HCT116 (cell line): ENCODE measurements around the gene AP1G1. TPM values are rescaled to one million over a fixed set of nuclear protein-coding genes. Genes with fewer than 3 reads are reported as not detected.

Experiments
- ATAC-seq: fragments of 200-7000 bp; cut with Tn5 transposase; 2 replicates; pipeline ENCODE4 v1.9.1; 2020; ENCODE audit warnings: mild to moderate bottlenecking, moderate library complexity
- BruUV-seq: library from RNA; stranded (reverse); fragments of 400-500 nt; replicated peaks from 2 replicates; lab custom pipeline; 2021; lab: Mats Ljungman, UMichigan
- CTCF ChIA-PET: fragments of 300-600 bp; sonication (Branson Sonifier 250); formaldehyde crosslinking; loops from one replicate; lab custom pipeline; 2021; ENCODE audit warnings: antibody characterized with exemption; lab: Charles Lee
- POLR2A ChIA-PET: fragments of 300-600, 350-600 bp; sonication (Branson Sonifier 250); formaldehyde crosslinking; loops from one replicate; lab custom pipeline; 2021; ENCODE audit warnings: antibody characterized with exemption; lab: Charles Lee
- RAD21 ChIA-PET, 2 experiments: fragments of 300-600 bp; sonication (Branson Sonifier 250); formaldehyde crosslinking; loops; one replicate each; lab custom pipeline; 2023; ENCODE audit warnings: low total read pairs in 2 of 2; ENCODE audit not compliant: uncharacterized antibody in 2 of 2, unreplicated experiment in 2 of 2, low non-redundant PET in 1 of 2; lab: Charles Lee
- DNase-seq: peaks from one replicate; pipeline ENCODE4 v3.0.0-alpha.2; 2010; ENCODE audit warnings: low read depth, low spot score
- H2AFZ ChIP-seq: fragments of 200-600 bp; shearing (Covaris generic), sonication (generic); 2 replicates; pipeline ENCODE4 v1.6.1; 2017; ENCODE audit warnings: low read depth, mixed run types, mixed read lengths, antibody characterized with exemption, low read length; ENCODE audit not compliant: poor library complexity, severe bottlenecking
- H3K27ac ChIP-seq: 2 replicates; pipeline ENCODE4 v1.5.1; 2012; ENCODE audit warnings: low read depth, low read length
- H3K27me3 ChIP-seq: fragments of 200-600 bp; sonication (generic); 2 replicates; pipeline ENCODE4 v1.6.1; 2016; ENCODE audit warnings: mixed run types, low read length, mixed read lengths; ENCODE audit not compliant: insufficient read depth
- H3K36me3 ChIP-seq, 2 experiments: fragments of 200-500 bp in 1 of 2; fragments of 200-600 bp in 1 of 2; sonication (Bioruptor generic) in 1 of 2; sonication (generic) in 1 of 2; 2 replicates each; pipeline versions ENCODE4 v1.5.1 to v1.6.1; 2014 to 2016; ENCODE audit warnings: low read length in 2 of 2, inconsistent platforms in 1 of 2, mixed read lengths in 1 of 2, mixed run types in 1 of 2; ENCODE audit not compliant: insufficient read depth in 2 of 2, control insufficient read depth in 1 of 2
- H3K4me1 ChIP-seq, 2 experiments: fragments of 200-600 bp in 1 of 2; sonication (generic) in 1 of 2; 2 replicates each; pipeline versions ENCODE4 v1.5.1 to v1.6.1; 2012 to 2017; ENCODE audit warnings: low read length in 2 of 2, inconsistent platforms in 1 of 2, mild to moderate bottlenecking in 1 of 2, mixed read lengths in 1 of 2, mixed run types in 1 of 2, moderate library complexity in 1 of 2; ENCODE audit not compliant: insufficient read depth in 2 of 2, control insufficient read depth in 1 of 2
- H3K4me2 ChIP-seq: fragments of 200-600 bp; sonication (generic); 2 replicates; pipeline ENCODE4 v1.6.1; 2017; ENCODE audit warnings: mixed run types, low read length, mixed read lengths
- H3K4me3 ChIP-seq, 2 experiments: fragments of 200-600 bp in 1 of 2; sonication (generic) in 1 of 2; replicated peaks in 1 of 2; 2 replicates each; pipeline ENCODE4 v1.5.1; 2011 to 2016; ENCODE audit warnings: low read length in 2 of 2, control low read depth in 1 of 2, low read depth in 1 of 2, mild to moderate bottlenecking in 1 of 2, mixed read lengths in 1 of 2, mixed run types in 1 of 2
- H3K79me2 ChIP-seq: fragments of 200-600 bp; sonication (generic); 2 replicates; pipeline ENCODE4 v1.6.1; 2017; ENCODE audit warnings: mild to moderate bottlenecking, mixed run types, low read length, moderate library complexity, mixed read lengths; ENCODE audit not compliant: insufficient read depth
- H3K9ac ChIP-seq: fragments of 200-600 bp; sonication (generic); 2 replicates; pipeline ENCODE4 v1.6.1; 2016; ENCODE audit warnings: low read length, mixed read lengths
- H3K9me2 ChIP-seq: fragments of 200-600 bp; sonication (generic), shearing (Covaris generic); 2 replicates; pipeline ENCODE4 v1.6.1; 2017; ENCODE audit warnings: mixed run types, mild to moderate bottlenecking, moderate library complexity; ENCODE audit not compliant: insufficient read depth
- H3K9me3 ChIP-seq, 2 experiments: fragments of 200-500 bp in 1 of 2; fragments of 200-600 bp in 1 of 2; sonication (Bioruptor generic) in 1 of 2; sonication (generic) in 1 of 2; 2 replicates each; pipeline ENCODE4 v1.6.1; 2014 to 2017; ENCODE audit warnings: low read length in 2 of 2, mixed read lengths in 2 of 2, inconsistent platforms in 1 of 2, low read depth in 1 of 2, mild to moderate bottlenecking in 1 of 2, mixed run types in 1 of 2, moderate library complexity in 1 of 2; ENCODE audit not compliant: control insufficient read depth in 1 of 2, insufficient read depth in 1 of 2
- H4K20me1 ChIP-seq: fragments of 200-600 bp; sonication (generic), shearing (Covaris generic); 2 replicates; pipeline ENCODE4 v1.6.1; 2017; ENCODE audit warnings: mixed run types, mild to moderate bottlenecking, moderate library complexity; ENCODE audit not compliant: insufficient read depth
- ATF3 ChIP-seq: IDR thresholded peaks from 2 replicates; pipeline ENCODE4 v1.6.1; 2012
- CBX3 ChIP-seq: IDR thresholded peaks from 2 replicates; pipeline ENCODE4 v1.6.1; 2012; ENCODE audit warnings: low read depth
- CEBPB ChIP-seq: IDR thresholded peaks from 2 replicates; pipeline ENCODE4 v1.6.1; 2012; ENCODE audit warnings: low read depth
- CTCF ChIP-seq, 3 experiments: fragments of 200-600 bp in 1 of 3; sonication (generic) in 1 of 3; IDR thresholded peaks in 2 of 3; conservative IDR thresholded peaks in 1 of 3; 2 replicates each; pipeline ENCODE4 v1.5.1; 2012 to 2017; ENCODE audit warnings: low read depth in 2 of 3, low read length in 2 of 3, antibody characterized with exemption in 1 of 3, borderline replicate concordance in 1 of 3, control low read depth in 1 of 3, mild to moderate bottlenecking in 1 of 3, mixed read lengths in 1 of 3, mixed run types in 1 of 3, moderate library complexity in 1 of 3; ENCODE audit not compliant: insufficient read depth in 1 of 3
- EZH2 ChIP-seq: fragments of 200-600 bp; sonication (generic); IDR thresholded peaks from 2 replicates; pipeline ENCODE4 v1.6.1; 2017; ENCODE audit warnings: antibody characterized with exemption, mixed run types
- FOSL1 ChIP-seq: IDR thresholded peaks from 2 replicates; pipeline ENCODE4 v1.6.1; 2012; ENCODE audit warnings: low read depth
- JUND ChIP-seq: IDR thresholded peaks from 2 replicates; pipeline ENCODE4 v1.6.1; 2012
- MAX ChIP-seq: IDR thresholded peaks from 2 replicates; pipeline ENCODE4 v1.6.1; 2012
- POLR2A ChIP-seq: IDR thresholded peaks from 2 replicates; pipeline ENCODE4 v1.7.0; 2011; ENCODE audit warnings: borderline replicate concordance; ENCODE audit not compliant: insufficient read depth, insufficient read length; ENCODE audit errors: extremely low read depth
- SIN3A ChIP-seq: IDR thresholded peaks from 2 replicates; pipeline ENCODE4 v1.6.1; 2012; ENCODE audit warnings: low read depth
- TCF7L2 ChIP-seq: IDR thresholded peaks from 2 replicates; pipeline ENCODE4 v1.7.0; 2011; ENCODE audit warnings: borderline replicate concordance, inconsistent platforms; ENCODE audit not compliant: insufficient read depth, insufficient read length; ENCODE audit errors: extremely low read depth
- ZNF274 ChIP-seq: fragments of 200-500 bp; sonication (Bioruptor generic); IDR thresholded peaks from 2 replicates; pipeline ENCODE4 v1.6.1; 2014; ENCODE audit warnings: mild to moderate bottlenecking, low read depth, low read length, inconsistent platforms
- intact Hi-C: fragments of 100-400 bp; cut with micrococcal nuclease; formaldehyde crosslinking; loops from 2 replicates; pipeline ENCODE4 v1.10.0; 2022
- total RNA-seq: library from RNA; stranded (reverse); gene quantifications from one replicate; pipeline ENCODE4 v1.2.1, GENCODE V29; 2021; ENCODE audit not compliant: unreplicated experiment

AP1G1 gene
- total RNA-seq, 1 experiment from 2014 or later, result 70.2 TPM

- H3K36me3 ChIP-seq, result peaks cover 36 to 55% of the 10 kb centered on the region in 2 experiments; a peak in 3 of 4 replicates
Observed at GRCh38 chr16:71734511-71734910, 74.1 kb downstream of the AP1G1 start.

More at GRCh38 chr16:71734511-71734910, 74.1 kb downstream of the AP1G1 start:
- H3K4me3 ChIP-seq, result no peak overlapping the region
- no peak overlapping the region for H3K4me2 ChIP-seq
- H3K79me2 ChIP-seq, result no peaks in the 10 kb centered on the region
- intact Hi-C loops, result no loop called here
- ChIA-PET POLR2A (no interaction called here), CTCF (no interaction called here), RAD21 (no interaction called here)
- no peaks in the 10 kb centered on the region for H3K4me1 ChIP-seq
- ATAC-seq, result no peak
- H2AFZ ChIP-seq, result no peak overlapping the region
- no peak for DNase-seq
- no peak overlapping the region for H3K27ac ChIP-seq
- H3K9me3 ChIP-seq, result no peaks in the 10 kb centered on the region
- H3K27me3 ChIP-seq, result no peaks in the 10 kb centered on the region
- H4K20me1 ChIP-seq, result no peaks in the 10 kb centered on the region
- TF ChIP-seq TCF7L2 (no peak), SIN3A (no peak), CEBPB (no peak), POLR2A (no peak), CBX3 (no peak), ZNF274 (no peak), CTCF (IDR thresholded peaks at IDR 0.05 in 2 of 3, conservative IDR thresholded peaks at IDR 0.05 in 1 of 3; ENCODE audit: borderline replicate concordance in 1 of 3, insufficient read depth in 1 of 3, low read depth in 2 of 3, low read length in 2 of 3) (no peak), MAX (no peak), EZH2 (no peak), FOSL1 (no peak), JUND (no peak), ATF3 (no peak)
- no peak overlapping the region for H3K9ac ChIP-seq
- no peaks in the 10 kb centered on the region for H3K9me2 ChIP-seq
- BruUV-seq, result no TSS peak
